IMR-90 (cell line): ENCODE measurements around the gene CEP20. TPM values are rescaled to one million over a fixed set of nuclear protein-coding genes. Genes with fewer than 3 reads are reported as not detected.

Source experiments
- ATAC-seq: fragments of 200-7000 bp; cut with Tn5 transposase; 2 replicates; pipeline ENCODE4 v1.9.1; 2020; ENCODE audit warnings: low read depth, mild to moderate bottlenecking, moderate library complexity
- BruUV-seq: library from RNA; stranded (reverse); fragments of 400-500 nt; replicated peaks from 2 replicates; lab custom pipeline; 2021; lab: Mats Ljungman, UMichigan
- CTCF ChIA-PET: fragments of 300-600 bp; formaldehyde crosslinking; extraction: SDS; loops from one replicate; lab custom pipeline; 2021; ENCODE audit warnings: antibody characterized with exemption; lab: Yijun Ruan, JAX
- POLR2A ChIA-PET: fragments of 300-600 bp; sonication (Branson Sonifier 250); formaldehyde crosslinking; loops from one replicate; lab custom pipeline; 2022; ENCODE audit warnings: antibody characterized with exemption; ENCODE audit not compliant: unreplicated experiment; lab: Charles Lee
- DNase-seq: peaks from one replicate; pipeline ENCODE4 v3.0.0; 2013
- H2AFZ ChIP-seq: replicated peaks from 2 replicates; pipeline ENCODE3; 2013; ENCODE audit warnings: low read length, mild to moderate bottlenecking; ENCODE audit not compliant: poor library complexity
- H2AK5ac ChIP-seq: 2 replicates; pipeline ENCODE4 v1.6.1; 2013; ENCODE audit warnings: low read depth, low read length, inconsistent platforms
- H2AK9ac ChIP-seq: replicated peaks from 2 replicates; pipeline ENCODE3; 2013; ENCODE audit warnings: mild to moderate bottlenecking, low read depth, low read length, moderate library complexity; ENCODE audit not compliant: poor library complexity
- H2BK120ac ChIP-seq: 2 replicates; pipeline ENCODE4 v1.6.1; 2013; ENCODE audit warnings: low read depth, low read length, inconsistent platforms
- H2BK15ac ChIP-seq: 3 replicates; pipeline ENCODE4 v1.6.1; 2013; ENCODE audit warnings: low read depth, low read length, inconsistent platforms
- H2BK20ac ChIP-seq: 2 replicates; pipeline ENCODE4 v1.6.1; 2013; ENCODE audit warnings: low read depth, mild to moderate bottlenecking, inconsistent platforms, low read length, moderate library complexity
- H2BK5ac ChIP-seq: 2 replicates; pipeline ENCODE4 v1.6.1; 2013; ENCODE audit warnings: mild to moderate bottlenecking, low read depth, low read length, inconsistent platforms; ENCODE audit not compliant: poor library complexity, severe bottlenecking
- H3K14ac ChIP-seq: replicated peaks from 2 replicates; pipeline ENCODE4 v1.6.1; 2013; ENCODE audit warnings: low read depth, low read length, inconsistent platforms
- H3K18ac ChIP-seq: 2 replicates; pipeline ENCODE4 v1.6.1; 2013; ENCODE audit warnings: low read depth, low read length, control low read depth
- H3K23ac ChIP-seq: 2 replicates; pipeline ENCODE4 v1.6.1; 2013; ENCODE audit warnings: low read depth, low read length, inconsistent platforms
- H3K27ac ChIP-seq: 2 replicates; pipeline ENCODE4 v1.5.1; 2013; ENCODE audit warnings: mild to moderate bottlenecking, control low read depth, low read length; ENCODE audit not compliant: insufficient read depth
- H3K27me3 ChIP-seq: 2 replicates; pipeline ENCODE4 v1.6.1; 2013; ENCODE audit warnings: low read length; ENCODE audit not compliant: control insufficient read depth, insufficient read depth
- H3K36me3 ChIP-seq: 2 replicates; pipeline ENCODE4 v1.6.1; 2013; ENCODE audit warnings: low read length, mixed read lengths; ENCODE audit not compliant: control insufficient read depth, insufficient read depth
- H3K4ac ChIP-seq: 2 replicates; pipeline ENCODE4 v1.6.1; 2013; ENCODE audit warnings: low read depth, low read length, inconsistent platforms
- H3K4me1 ChIP-seq: 2 replicates; pipeline ENCODE4 v1.6.1; 2013; ENCODE audit warnings: low read length, mixed read lengths; ENCODE audit not compliant: control insufficient read depth, insufficient read depth
- H3K4me2 ChIP-seq: 2 replicates; pipeline ENCODE4 v1.6.1; 2013; ENCODE audit warnings: low read depth, mild to moderate bottlenecking, control low read depth, low read length, moderate library complexity
- H3K4me3 ChIP-seq: 2 replicates; pipeline ENCODE4 v1.5.1; 2013; ENCODE audit warnings: low read depth, mild to moderate bottlenecking, control low read depth, low read length, moderate library complexity; ENCODE audit not compliant: insufficient read depth
- H3K56ac ChIP-seq: 2 replicates; pipeline ENCODE4 v1.6.1; 2013; ENCODE audit warnings: low read length, inconsistent platforms; ENCODE audit not compliant: insufficient read depth; ENCODE audit errors: extremely low read depth
- H3K79me1 ChIP-seq, 2 experiments: 2 replicates each; pipeline ENCODE4 v1.6.1; 2013; ENCODE audit warnings: low read length in 2 of 2, inconsistent platforms in 1 of 2, low read depth in 1 of 2
- H3K9ac ChIP-seq: 2 replicates; pipeline ENCODE4 v1.6.1; 2013; ENCODE audit warnings: low read depth, low read length, control low read depth
- H3K9me1 ChIP-seq: 2 replicates; pipeline ENCODE4 v1.6.1; 2013; ENCODE audit warnings: low read length, inconsistent platforms; ENCODE audit not compliant: insufficient read depth
- H3K9me3 ChIP-seq: 2 replicates; pipeline ENCODE4 v1.6.1; 2013; ENCODE audit warnings: low read length; ENCODE audit not compliant: control insufficient read depth, insufficient read depth
- H4K20me1 ChIP-seq: 2 replicates; pipeline ENCODE4 v1.6.1; 2013; ENCODE audit warnings: low read length, inconsistent platforms; ENCODE audit not compliant: insufficient read depth
- H4K5ac ChIP-seq: 2 replicates; pipeline ENCODE4 v1.6.1; 2013; ENCODE audit warnings: mild to moderate bottlenecking, low read depth, low read length, control low read depth
- H4K8ac ChIP-seq, 2 experiments: 2 replicates each; pipeline ENCODE4 v1.6.1; 2013; ENCODE audit warnings: low read depth in 2 of 2, low read length in 2 of 2, control low read depth in 1 of 2, inconsistent platforms in 1 of 2
- H4K91ac ChIP-seq: 2 replicates; pipeline ENCODE4 v1.6.1; 2013; ENCODE audit warnings: low read depth, low read length, inconsistent platforms; ENCODE audit not compliant: insufficient read depth
- BHLHE40 ChIP-seq: fragments of 150-350 bp; IDR thresholded peaks from 2 replicates; pipeline ENCODE4 v1.6.1; 2016; ENCODE audit warnings: mild to moderate bottlenecking, low read depth, low read length
- CEBPB ChIP-seq: IDR thresholded peaks from 2 replicates; pipeline ENCODE4 v1.6.1; 2012; ENCODE audit warnings: low read depth, low read length, improper control_type of control experiment
- CHD1 ChIP-seq: IDR thresholded peaks from 2 replicates; pipeline ENCODE4 v1.6.1; 2012; ENCODE audit warnings: low read depth, low read length, improper control_type of control experiment
- FOS ChIP-seq: fragments of 150-350 bp; IDR thresholded peaks from 2 replicates; pipeline ENCODE4 v1.6.1; 2016; ENCODE audit warnings: low read depth, low read length
- MAFK ChIP-seq: IDR thresholded peaks from 2 replicates; pipeline ENCODE4 v1.6.1; 2012; ENCODE audit warnings: low read depth, low read length, improper control_type of control experiment
- MAZ ChIP-seq: IDR thresholded peaks from 2 replicates; pipeline ENCODE4 v1.6.1; 2012; ENCODE audit warnings: low read depth, mild to moderate bottlenecking, low read length, improper control_type of control experiment, moderate library complexity, borderline replicate concordance
- MXI1 ChIP-seq: IDR thresholded peaks from 2 replicates; pipeline ENCODE4 v1.6.1; 2012; ENCODE audit warnings: low read depth, mild to moderate bottlenecking, low read length, moderate library complexity, borderline replicate concordance
- NFE2L2 ChIP-seq: fragments of 150-350 bp; IDR thresholded peaks from 2 replicates; pipeline ENCODE4 v1.6.1; 2016; ENCODE audit warnings: low read depth, mild to moderate bottlenecking, low read length
- POLR2A ChIP-seq: IDR thresholded peaks from 2 replicates; pipeline ENCODE4 v1.6.1; 2012; ENCODE audit warnings: mild to moderate bottlenecking, low read depth, low read length
- RAD21 ChIP-seq: IDR thresholded peaks from 2 replicates; pipeline ENCODE4 v1.6.1; 2012; ENCODE audit warnings: low read length, improper control_type of control experiment
- RFX5 ChIP-seq: IDR thresholded peaks from 2 replicates; pipeline ENCODE4 v1.8.0; 2012; ENCODE audit warnings: low read depth, mild to moderate bottlenecking, low read length, moderate library complexity
- WGBS, 2 experiments: methylation state at CpG; one replicate each; pipeline versions ENCODE4 v1.1.5 to v1.1.7; 2013; ENCODE audit warnings: missing lambda C conversion rate in 2 of 2; ENCODE audit not compliant: insufficient read length in 1 of 2; ENCODE audit errors: extremely low coverage in 2 of 2; 5-methylcytosine and 5-hydroxymethylcytosine counted together
- dilution Hi-C: fragments of 300-500 bp; cut with HindIII; formaldehyde crosslinking; loops from one replicate; pipeline ENCODE4 v1.14.3; 2018; ENCODE audit warnings: low sequenced_read_pairs; ENCODE audit not compliant: unreplicated experiment
- in situ Hi-C: fragments of 300-500 bp; cut with MboI; formaldehyde crosslinking; loops from 3 replicates; pipeline ENCODE4 v1.14.3; 2019; ENCODE audit warnings: low sequenced_read_pairs, inconsistent platforms, mixed read lengths
- intact Hi-C: fragments of 100-400 bp; cut with micrococcal nuclease; formaldehyde crosslinking; loops from 2 replicates; pipeline ENCODE4 v1.10.0; 2022
- polyA plus RNA-seq, 3 experiments: library from polyadenylated mRNA; depleted of rRNA; stranded (reverse); fragments of >200 nt; gene quantifications; 2 replicates each; pipeline ENCODE4 v1.2.3, GENCODE V29; 2012; ENCODE audit warnings: low replicate concordance in 1 of 3
- total RNA-seq: library from RNA; depleted of rRNA; stranded (reverse); fragments of >200 nt; gene quantifications from 2 replicates; pipeline ENCODE4 v1.2.3, GENCODE V29; 2012
- TF ChIP-seq, protein P1 (sequence below): fragments of 150-350 bp; IDR thresholded peaks from 2 replicates; pipeline ENCODE4 v1.6.1; 2017; ENCODE audit warnings: mild to moderate bottlenecking, antibody characterized with exemption, low read length, low read depth
- TF ChIP-seq, protein P2 (sequence below): fragments of 150-350 bp; IDR thresholded peaks from 2 replicates; pipeline ENCODE4 v1.6.1; 2016; ENCODE audit warnings: low read depth, mild to moderate bottlenecking, low read length, moderate library complexity, borderline replicate concordance

Gene CEP20
- total and polyA plus RNA-seq, 2 of the 4 experiments (the other 2 are of a cell fraction) = 28.8 to 40.1 TPM

DNA sequence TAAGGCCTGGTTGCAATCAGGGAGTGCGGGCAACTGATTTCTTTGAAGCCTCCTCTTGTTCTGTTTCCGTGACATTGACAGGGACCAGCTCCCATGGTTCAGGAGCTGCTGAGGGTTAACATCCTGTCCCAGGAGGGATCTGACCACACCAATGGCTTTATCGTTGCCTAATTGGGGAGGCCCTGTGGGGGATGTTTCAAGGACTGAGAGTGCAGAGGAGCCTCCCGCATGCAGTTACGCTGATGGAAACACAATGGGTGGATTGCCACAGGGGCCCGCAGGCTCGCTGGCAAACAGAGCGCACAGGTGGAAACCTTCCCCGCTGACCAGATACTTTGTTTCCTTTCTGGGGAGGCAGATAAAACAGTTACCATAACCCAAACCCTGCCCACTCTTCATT is 37.2 kb upstream of the CEP20 start:
- no peak overlapping the region for H3K9ac ChIP-seq
- WGBS, 2 experiments = 68% methylated on average over 3 of the region's 9 CpGs; no CpG with 5 or more reads in 1 of the 2 experiments
- in situ Hi-C loops = no loop called here
- H3K36me3 ChIP-seq = no peaks in the 10 kb centered on the region
- no peak overlapping the region for H3K4me3 ChIP-seq
- no peaks in the 10 kb centered on the region for H3K9me1 ChIP-seq
- no peaks in the 10 kb centered on the region for H4K20me1 ChIP-seq
- no peak overlapping the region for H2BK20ac ChIP-seq
- ChIA-PET POLR2A (no interaction called here), CTCF (no interaction called here)
- DNase-seq (no peak), ATAC-seq (no peak)
- no peak overlapping the region for H4K5ac ChIP-seq
- no peak overlapping the region for H2AK9ac ChIP-seq
- no peak overlapping the region for H2AFZ ChIP-seq
- H3K56ac ChIP-seq = no peak overlapping the region
- no peak overlapping the region for H3K4me2 ChIP-seq
- no peaks in the 10 kb centered on the region for H3K9me3 ChIP-seq
- no peak overlapping the region for H2BK120ac ChIP-seq
- intact Hi-C loops = no loop called here
- dilution Hi-C loops = no loop called here
- no peaks in the 10 kb centered on the region for H3K27me3 ChIP-seq
- no peaks in the 10 kb centered on the region; the same call in 1 of the 2 replicates for H3K4me1 ChIP-seq
- no peak overlapping the region for H3K14ac ChIP-seq
- no peak overlapping the region for H3K4ac ChIP-seq
- H3K18ac ChIP-seq = no peak overlapping the region
- H4K91ac ChIP-seq = no peak overlapping the region
- H3K23ac ChIP-seq = no peak overlapping the region
- H3K27ac ChIP-seq = no peak overlapping the region
- H3K79me1 ChIP-seq = no peaks in the 10 kb centered on the region
- no peak overlapping the region for H4K8ac ChIP-seq
- no peak overlapping the region for H2BK5ac ChIP-seq
- TF ChIP-seq, protein P1, sequence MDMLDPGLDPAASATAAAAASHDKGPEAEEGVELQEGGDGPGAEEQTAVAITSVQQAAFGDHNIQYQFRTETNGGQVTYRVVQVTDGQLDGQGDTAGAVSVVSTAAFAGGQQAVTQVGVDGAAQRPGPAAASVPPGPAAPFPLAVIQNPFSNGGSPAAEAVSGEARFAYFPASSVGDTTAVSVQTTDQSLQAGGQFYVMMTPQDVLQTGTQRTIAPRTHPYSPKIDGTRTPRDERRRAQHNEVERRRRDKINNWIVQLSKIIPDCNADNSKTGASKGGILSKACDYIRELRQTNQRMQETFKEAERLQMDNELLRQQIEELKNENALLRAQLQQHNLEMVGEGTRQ = no peak
- TF ChIP-seq MAFK (no peak), MAZ (no peak), RFX5 (no peak), POLR2A (no peak), MXI1 (no peak), RAD21 (no peak), BHLHE40 (no peak), CEBPB (no peak), NFE2L2 (no peak), CHD1 (no peak), FOS (no peak)
- TF ChIP-seq, protein P2, sequence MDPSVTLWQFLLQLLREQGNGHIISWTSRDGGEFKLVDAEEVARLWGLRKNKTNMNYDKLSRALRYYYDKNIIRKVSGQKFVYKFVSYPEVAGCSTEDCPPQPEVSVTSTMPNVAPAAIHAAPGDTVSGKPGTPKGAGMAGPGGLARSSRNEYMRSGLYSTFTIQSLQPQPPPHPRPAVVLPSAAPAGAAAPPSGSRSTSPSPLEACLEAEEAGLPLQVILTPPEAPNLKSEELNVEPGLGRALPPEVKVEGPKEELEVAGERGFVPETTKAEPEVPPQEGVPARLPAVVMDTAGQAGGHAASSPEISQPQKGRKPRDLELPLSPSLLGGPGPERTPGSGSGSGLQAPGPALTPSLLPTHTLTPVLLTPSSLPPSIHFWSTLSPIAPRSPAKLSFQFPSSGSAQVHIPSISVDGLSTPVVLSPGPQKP = no peak
- H2BK15ac ChIP-seq = no peak overlapping the region
- no peak overlapping the region for H2AK5ac ChIP-seq
- BruUV-seq = no TSS peak
